Heart left ventricle (tissue), 16 donors: ENCODE data around the gene OR2T27. TPM values are rescaled to one million over a fixed set of nuclear protein-coding genes. Genes with fewer than 3 reads are reported as not detected.

ENCODE experiments used
- ATAC-seq, 4 donors: fragments of 200-7000 bp; cut with Tn5 transposase; one replicate each; pipeline ENCODE4 v1.9.1; 2020 to 2022; ENCODE audit warnings: moderate library complexity in 4 of 4, mild to moderate bottlenecking in 3 of 4, moderate number of reproducible peaks in 1 of 4
- DNase-seq, 5 donors: peaks; one replicate each; pipeline ENCODE4 v3.0.0-alpha.2; 2020
- H3K27ac ChIP-seq, 12 donors: fragments of 200-600 bp; sonication (generic) in 4 of 12; one replicate each; pipeline versions ENCODE4 v1.5.0 to v1.8.0; 2016 to 2022; ENCODE audit warnings: mild to moderate bottlenecking in 2 of 12
- H3K27me3 ChIP-seq, 9 donors: fragments of 200-600 bp; sonication (generic) in 2 of 9; one replicate each; pipeline versions ENCODE4 v1.5.1 to v1.8.0; 2016 to 2022; ENCODE audit warnings: mild to moderate bottlenecking in 3 of 9
- H3K36me3 ChIP-seq, 9 donors: fragments of 200-600 bp; sonication (generic) in 2 of 9; one replicate each; pipeline versions ENCODE4 v1.5.0 to v1.8.0; 2018 to 2022; ENCODE audit warnings: mild to moderate bottlenecking in 2 of 9
- H3K4me1 ChIP-seq, 12 donors: fragments of 200-600 bp; sonication (generic) in 4 of 12; one replicate each; pipeline versions ENCODE4 v1.5.0 to v1.8.0; 2016 to 2022; ENCODE audit warnings: mild to moderate bottlenecking in 3 of 12
- H3K4me3 ChIP-seq, 12 donors: fragments of 200-600 bp; sonication (generic) in 4 of 12; one replicate each; pipeline versions ENCODE4 v1.5.0 to v1.8.0; 2017 to 2022; ENCODE audit warnings: mild to moderate bottlenecking in 9 of 12, moderate library complexity in 4 of 12
- H3K9me3 ChIP-seq, 12 donors: fragments of 200-600 bp; sonication (generic) in 4 of 12; one replicate each; pipeline versions ENCODE4 v1.5.0 to v1.8.0; 2016 to 2022; ENCODE audit warnings: mild to moderate bottlenecking in 1 of 12
- POLR2A ChIP-seq, 2 donors: fragments of 450-650 bp; IDR thresholded peaks; one replicate each; pipeline ENCODE4 v1.6.1; 2017; ENCODE audit warnings: antibody characterized with exemption in 2 of 2, mild to moderate bottlenecking in 2 of 2, moderate library complexity in 2 of 2
- WGBS, 4 donors: extraction: QIAGEN DNeasy Blood & Tissue Kit in 2 of 4; methylation state at CpG; one replicate each; pipeline versions ENCODE4 v1.1.5 to v1.1.7; 2013 to 2018; 5-methylcytosine and 5-hydroxymethylcytosine counted together
- intact Hi-C, 10 donors: fragments of 100-400 bp; cut with DNase I; formaldehyde crosslinking; loops; one replicate each; pipeline versions ENCODE4 v1.11.1 to v1.14.2; 2022
- polyA plus RNA-seq, 2 donors: library from polyadenylated mRNA; stranded (reverse); fragments of 200-250 nt; gene quantifications; one replicate each; pipeline ENCODE4 v1.2.3, GENCODE V29; 2013
- total RNA-seq, 9 donors: library from RNA; depleted of rRNA in 2 of 9; stranded (reverse); fragments of >200 nt in 2 of 9; fragmentation: NEBNext Ultra II Directional in 3 of 9; extraction: Animal tissue kit (Norgen Biotek cat#: 25700) in 3 of 9; gene quantifications; one replicate each; pipeline versions ENCODE4 v1.1.0 to v1.2.4, GENCODE V29; 2016 to 2023
- TF ChIP-seq, protein P1 (sequence below), 12 donors: fragments of 200-600 bp; sonication (generic) in 4 of 12; IDR thresholded peaks; one replicate each; pipeline versions ENCODE4 v1.5.0 to v1.8.0; 2018 to 2022; ENCODE audit warnings: antibody characterized with exemption in 12 of 12, mild to moderate bottlenecking in 5 of 12
- donor health status: ischemic (EF 13 %, LVEDD 7.1; RV severe dilation, severe dysfunction).
- donor health status: healthy with polysubstance abuse.
- donor health status: DM: no; HTN: yes; CAD: no.
- donor health status: DM: no; HTN: no; CAD: no.
- donor health status: ischemic (EF 25% LVEDD 6.9; RV normal size, moderate dysfunction).
- donor health status: ischemic (EF 25% LVEDD 5.7; RV mildly dilated, moderate dysfunction).
- donor health status: healthy.
- donor health status: DM: yes; HTN: yes; CAD: no.
- donor health status: ischemic (EF 35%, LVEDD 5.7; RV mildly dilated, moderate dysfunction).
- donor health status: nonischemic (EF 11% LVEDD 7.7; RV severe dilation, severe dysfunction).
- donor health status: DM: yes; HTN: yes; CAD: no.
- donor health status: PGD.
- donor health status: ischemic (EF 29% LVEDD 5.4; RV normal size, mild dysfunction).
- donor health status: nonischemic (EF 23%, LVEDD 6.1; RV moderate dilation, normal function).

OR2T27 gene
- total and polyA plus RNA-seq, 11 donors: not detected

DNA sequence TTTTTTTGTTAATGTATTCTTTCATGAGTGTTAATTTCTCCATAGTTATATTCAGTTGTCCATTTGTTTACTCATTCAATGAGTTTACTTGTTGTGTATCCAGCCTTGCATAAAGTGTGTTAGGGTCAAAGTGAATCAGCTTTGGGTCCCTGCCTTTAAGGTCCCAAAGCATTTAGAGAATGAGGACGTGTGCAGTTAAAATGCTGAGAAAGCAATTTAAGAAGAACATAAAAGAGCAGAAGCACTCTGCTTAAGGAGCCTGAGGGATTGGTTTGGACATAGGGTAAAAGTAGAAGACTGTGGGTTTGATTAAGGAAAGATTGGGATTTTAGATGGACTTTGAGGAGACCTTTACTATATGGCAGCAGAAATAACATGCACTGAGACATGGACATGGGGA, 43.8 kb upstream of the OR2T27 start:
- no peak overlapping the region for H3K4me3 ChIP-seq
- 20 to 53% (median 31%) methylated on average over 1 of the region's 1 CpG for WGBS, 4 donors
- no peak overlapping the region for H3K27ac ChIP-seq
- ATAC-seq (no peak), DNase-seq (no peak)
- intact Hi-C loops: loop anchor here in 1 of 10 donors (5.0 kb wide), 1 partner anchor 108 kb away; no protein-coding TSS in a partner anchor
- H3K27me3 ChIP-seq: peaks cover 0 to 9% (median 0%) of the 10 kb centered on the region in 9 donors
- TF ChIP-seq, protein P1, sequence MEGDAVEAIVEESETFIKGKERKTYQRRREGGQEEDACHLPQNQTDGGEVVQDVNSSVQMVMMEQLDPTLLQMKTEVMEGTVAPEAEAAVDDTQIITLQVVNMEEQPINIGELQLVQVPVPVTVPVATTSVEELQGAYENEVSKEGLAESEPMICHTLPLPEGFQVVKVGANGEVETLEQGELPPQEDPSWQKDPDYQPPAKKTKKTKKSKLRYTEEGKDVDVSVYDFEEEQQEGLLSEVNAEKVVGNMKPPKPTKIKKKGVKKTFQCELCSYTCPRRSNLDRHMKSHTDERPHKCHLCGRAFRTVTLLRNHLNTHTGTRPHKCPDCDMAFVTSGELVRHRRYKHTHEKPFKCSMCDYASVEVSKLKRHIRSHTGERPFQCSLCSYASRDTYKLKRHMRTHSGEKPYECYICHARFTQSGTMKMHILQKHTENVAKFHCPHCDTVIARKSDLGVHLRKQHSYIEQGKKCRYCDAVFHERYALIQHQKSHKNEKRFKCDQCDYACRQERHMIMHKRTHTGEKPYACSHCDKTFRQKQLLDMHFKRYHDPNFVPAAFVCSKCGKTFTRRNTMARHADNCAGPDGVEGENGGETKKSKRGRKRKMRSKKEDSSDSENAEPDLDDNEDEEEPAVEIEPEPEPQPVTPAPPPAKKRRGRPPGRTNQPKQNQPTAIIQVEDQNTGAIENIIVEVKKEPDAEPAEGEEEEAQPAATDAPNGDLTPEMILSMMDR (IDR thresholded peaks at IDR 0.05): no peak
- TF ChIP-seq POLR2A (IDR thresholded peaks at IDR 0.05): no peak
- no peaks in the 10 kb centered on the region for H3K4me1 ChIP-seq
- H3K9me3 ChIP-seq: no peaks in the 10 kb centered on the region
- H3K36me3 ChIP-seq: no peaks in the 10 kb centered on the region

DNA sequence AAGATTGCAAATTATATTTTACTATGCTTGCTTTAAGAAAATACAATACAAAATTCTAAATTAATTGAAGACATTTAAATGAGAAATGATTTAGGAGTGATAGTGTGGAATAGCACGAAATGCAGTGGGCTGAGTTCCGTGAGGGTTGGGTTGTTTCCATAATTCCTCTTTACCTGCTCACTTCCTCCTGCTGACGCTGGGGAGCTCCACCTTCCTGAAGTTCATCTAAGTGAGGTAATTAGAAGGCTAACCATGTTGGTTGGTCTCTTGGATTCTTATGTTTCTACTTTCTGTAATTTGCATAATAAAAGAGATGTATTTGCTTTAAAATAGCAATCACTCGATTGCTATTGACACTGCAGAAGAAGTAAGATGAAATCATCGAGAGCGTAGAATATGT, 42.6 kb upstream of the OR2T27 start:
- Histone ChIP-seq H3K4me1 (no peaks in the 10 kb centered on the region), H3K27ac (no peak overlapping the region), H3K27me3 (peaks cover 0 to 9% (median 0%) of the 10 kb centered on the region in 9 donors), H3K4me3 (no peak overlapping the region), H3K36me3 (no peaks in the 10 kb centered on the region), H3K9me3 (no peaks in the 10 kb centered on the region)
- TF ChIP-seq POLR2A (IDR thresholded peaks at IDR 0.05): no peak
- TF ChIP-seq, protein P1 (IDR thresholded peaks at IDR 0.05): no peak
- WGBS, 4 donors: 74 to 78% (median 77%) methylated on average over 6 of the region's 6 CpGs
- DNase-seq (no peak), ATAC-seq (no peak)
- intact Hi-C loops: loop anchor here in 1 of 10 donors (5.0 kb wide), 1 partner anchor 109 kb away; no protein-coding TSS in a partner anchor

GRCh38 chr1:248696774-248697173, 41.4 kb upstream of the OR2T27 start:
- WGBS, 4 donors: 71 to 84% (median 77%) methylated on average over 3 of the region's 3 CpGs
- TF ChIP-seq, protein P1 (IDR thresholded peaks at IDR 0.05): no peak
- no peak for TF ChIP-seq POLR2A (IDR thresholded peaks at IDR 0.05)

DNA sequence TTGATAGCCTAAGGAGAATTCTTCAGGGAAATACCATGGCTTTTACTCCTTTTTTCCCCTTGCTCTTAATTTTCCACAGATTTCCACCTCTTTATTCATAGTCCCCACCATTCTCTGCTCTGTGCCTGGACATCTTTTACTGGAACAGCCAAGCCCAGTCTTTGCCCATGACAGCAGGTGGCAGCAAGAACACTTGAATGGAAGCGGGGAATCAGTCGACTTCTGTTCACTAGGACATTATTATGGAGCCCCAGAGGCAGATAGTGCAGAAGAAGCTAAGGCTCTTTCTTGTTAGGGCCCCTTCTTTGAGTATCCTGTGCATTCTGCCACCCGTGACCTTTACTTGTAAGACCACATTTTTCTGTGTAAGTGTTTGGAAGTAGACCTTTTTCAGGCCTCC, 40.9 kb upstream of the OR2T27 start:
- Histone ChIP-seq H3K27me3 (peaks cover 0 to 12% (median 0%) of the 10 kb centered on the region in 9 donors), H3K4me3 (no peak overlapping the region), H3K27ac (no peak overlapping the region), H3K9me3 (no peaks in the 10 kb centered on the region), H3K4me1 (no peaks in the 10 kb centered on the region), H3K36me3 (no peaks in the 10 kb centered on the region)
- ATAC-seq (peak in 2 of 4 donors; percentile 39 to 41), DNase-seq (no peak)
- TF ChIP-seq POLR2A (IDR thresholded peaks at IDR 0.05): no peak
- TF ChIP-seq, protein P1 (IDR thresholded peaks at IDR 0.05): peak in 6 of 12 donors; percentile 6 to 27 (median 20)
- WGBS, 4 donors: 55 to 69% (median 65%) methylated on average over 3 of the region's 3 CpGs
- intact Hi-C loops: loop anchor here in 1 of 10 donors (5.0 kb wide), 1 partner anchor 111 kb away; no protein-coding TSS in a partner anchor

More at GRCh38 chr1:248696774-248697173, 41.4 kb upstream of the OR2T27 start:
- H3K27me3 ChIP-seq: peaks cover 0 to 11% (median 0%) of the 10 kb centered on the region in 9 donors
- H3K36me3 ChIP-seq: no peaks in the 10 kb centered on the region
- no peaks in the 10 kb centered on the region for H3K9me3 ChIP-seq
- H3K4me3 ChIP-seq: no peak overlapping the region
- H3K27ac ChIP-seq: no peak overlapping the region
- ATAC-seq: no peak
- H3K4me1 ChIP-seq: no peaks in the 10 kb centered on the region
- intact Hi-C loops: loop anchor here in 1 of 10 donors (5.0 kb wide), 1 partner anchor 111 kb away; no protein-coding TSS in a partner anchor
- no peak for DNase-seq
